Measurements from ENCODE around the gene SLC4A1. TPM values are rescaled to one million over a fixed set of nuclear protein-coding genes. Genes with fewer than 3 reads are reported as not detected.
A peak's percentile ranks its signal among the peaks of the same experiment; 100 is the strongest.

The SLC4A1 gene
- total RNA-seq, 4 donors from 2014 or later: not detected

DNA sequence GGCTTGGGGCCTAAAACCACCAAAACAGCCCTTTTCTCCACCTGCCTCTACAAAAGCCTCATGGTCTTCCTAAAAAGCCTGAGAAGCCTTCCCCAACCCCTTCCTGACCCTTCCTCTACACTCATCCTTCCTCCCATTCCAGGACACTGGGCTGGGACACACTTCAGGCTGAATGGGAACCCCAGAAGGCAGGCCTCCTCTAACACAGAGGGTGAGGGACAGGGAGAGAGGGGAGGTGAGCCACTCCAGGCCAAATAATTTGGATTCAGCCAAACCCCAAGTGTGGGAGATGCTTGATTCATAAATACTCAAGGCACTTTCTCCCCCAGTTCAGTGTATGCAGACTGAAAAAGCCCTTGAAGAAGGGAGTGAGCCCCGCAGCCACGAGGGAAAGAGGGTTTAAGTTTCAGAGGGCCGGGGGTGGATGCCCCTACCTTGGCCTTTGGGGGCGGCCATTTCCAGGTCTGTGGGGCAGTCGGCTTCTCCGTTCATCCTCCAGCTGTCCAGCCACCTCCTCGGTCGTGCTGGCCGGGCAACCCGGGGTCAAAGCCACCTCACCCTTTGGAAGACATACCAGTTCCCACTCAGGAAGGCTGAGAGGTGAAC, 50.1 kb downstream of the SLC4A1 start:
- Histone ChIP-seq H3K27ac (peak overlapping the region; percentile 99 to 100 (median 100)), H3K4me3 (peak overlapping the region; percentile 20 to 98 (median 90)), H3K4me1 (peaks cover 21 to 31% (median 25%) of the 10 kb centered on the region in 4 donors), H3K9me3 (no peaks in the 10 kb centered on the region), H3K27me3 (no peaks in the 10 kb centered on the region), H3K36me3 (peaks cover 0 to 19% (median 7%) of the 10 kb centered on the region in 4 donors)
- WGBS, 2 donors (ENCODE audit: low coverage in 1 of 2): 3% methylated on average over 10 of the region's 10 CpGs; no CpG with 5 or more reads in 1 of the 2 donors
- intact Hi-C loops (cut with DNase I; ENCODE audit: low total_unique reads) (loop anchor here (2.0 kb wide), 1 partner anchor 107 kb away; the partner anchor contains the start of gene SLC25A39), in situ Hi-C loops (cut with MboI; ENCODE audit: low pct_ligation_motif_present in 1 of 4, low pct_unique_long_range_greater_than_20kb in 1 of 4, low sequenced_read_pairs in 3 of 4) (loop anchor here in 2 of 4 donors (5.0 to 10.0 kb wide), 2 partner anchors 107 to 114 kb away; partner anchors contain the start of gene SLC25A39 (in 1 of the 2))
- peak; percentile 29 for DNase-seq
- no peak for TF ChIP-seq EP300 (IDR thresholded peaks at IDR 0.05; ENCODE audit: low read depth)
- TF ChIP-seq POLR2A (IDR thresholded peaks at IDR 0.05): no peak
- TF ChIP-seq POLR2AphosphoS5 (IDR thresholded peaks at IDR 0.05): no peak
- TF ChIP-seq, protein P1, sequence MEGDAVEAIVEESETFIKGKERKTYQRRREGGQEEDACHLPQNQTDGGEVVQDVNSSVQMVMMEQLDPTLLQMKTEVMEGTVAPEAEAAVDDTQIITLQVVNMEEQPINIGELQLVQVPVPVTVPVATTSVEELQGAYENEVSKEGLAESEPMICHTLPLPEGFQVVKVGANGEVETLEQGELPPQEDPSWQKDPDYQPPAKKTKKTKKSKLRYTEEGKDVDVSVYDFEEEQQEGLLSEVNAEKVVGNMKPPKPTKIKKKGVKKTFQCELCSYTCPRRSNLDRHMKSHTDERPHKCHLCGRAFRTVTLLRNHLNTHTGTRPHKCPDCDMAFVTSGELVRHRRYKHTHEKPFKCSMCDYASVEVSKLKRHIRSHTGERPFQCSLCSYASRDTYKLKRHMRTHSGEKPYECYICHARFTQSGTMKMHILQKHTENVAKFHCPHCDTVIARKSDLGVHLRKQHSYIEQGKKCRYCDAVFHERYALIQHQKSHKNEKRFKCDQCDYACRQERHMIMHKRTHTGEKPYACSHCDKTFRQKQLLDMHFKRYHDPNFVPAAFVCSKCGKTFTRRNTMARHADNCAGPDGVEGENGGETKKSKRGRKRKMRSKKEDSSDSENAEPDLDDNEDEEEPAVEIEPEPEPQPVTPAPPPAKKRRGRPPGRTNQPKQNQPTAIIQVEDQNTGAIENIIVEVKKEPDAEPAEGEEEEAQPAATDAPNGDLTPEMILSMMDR (IDR thresholded peaks at IDR 0.05): no peak

DNA sequence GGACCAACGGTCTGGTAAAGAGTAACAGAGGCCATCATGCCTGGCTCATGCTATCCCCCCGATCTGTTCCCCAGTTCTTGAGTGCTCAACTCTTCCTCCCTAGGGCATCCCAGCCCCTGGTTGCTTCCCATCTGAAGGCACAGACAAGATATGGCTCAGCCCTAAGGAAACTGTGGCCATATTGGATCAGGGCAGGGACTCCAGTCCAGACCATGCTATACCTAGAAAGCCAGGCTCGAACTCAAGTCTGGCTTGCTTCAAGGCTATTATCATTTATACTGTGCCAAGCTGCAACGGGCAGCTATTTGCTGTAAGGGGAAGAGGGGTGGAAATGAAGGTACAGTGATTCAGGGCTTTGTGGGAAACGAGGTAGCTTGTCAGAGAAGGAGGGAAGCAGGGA, 51.2 kb downstream of the SLC4A1 start:
- in situ Hi-C loops (cut with MboI; ENCODE audit: low pct_ligation_motif_present in 1 of 4, low pct_unique_long_range_greater_than_20kb in 1 of 4, low sequenced_read_pairs in 3 of 4): loop anchor here in 2 of 4 donors (5.0 to 10.0 kb wide), 2 partner anchors 108 to 116 kb away; partner anchors contain the start of gene SLC25A39 (in 1 of the 2)
- peaks cover 0 to 19% (median 7%) of the 10 kb centered on the region in 4 donors for H3K36me3 ChIP-seq
- no peak overlapping the region for H3K4me3 ChIP-seq
- peak overlapping the region in 3 of 4 donors; percentile 9 to 100 (median 41) for H3K27ac ChIP-seq
- intact Hi-C loops (cut with DNase I; ENCODE audit: low total_unique reads): no loop called here
- H3K27me3 ChIP-seq: no peaks in the 10 kb centered on the region
- no peak for DNase-seq
- H3K9me3 ChIP-seq: no peaks in the 10 kb centered on the region
- WGBS, 2 donors (ENCODE audit: low coverage in 1 of 2): 61% methylated on average over 5 of the region's 5 CpGs; no CpG with 5 or more reads in 1 of the 2 donors
- TF ChIP-seq POLR2A (IDR thresholded peaks at IDR 0.05) (no peak), EP300 (IDR thresholded peaks at IDR 0.05; ENCODE audit: low read depth) (no peak), POLR2AphosphoS5 (IDR thresholded peaks at IDR 0.05) (no peak)
- TF ChIP-seq, protein P1 (IDR thresholded peaks at IDR 0.05): no peak
- H3K4me1 ChIP-seq: peaks cover 15 to 19% (median 18%) of the 10 kb centered on the region in 4 donors

DNA sequence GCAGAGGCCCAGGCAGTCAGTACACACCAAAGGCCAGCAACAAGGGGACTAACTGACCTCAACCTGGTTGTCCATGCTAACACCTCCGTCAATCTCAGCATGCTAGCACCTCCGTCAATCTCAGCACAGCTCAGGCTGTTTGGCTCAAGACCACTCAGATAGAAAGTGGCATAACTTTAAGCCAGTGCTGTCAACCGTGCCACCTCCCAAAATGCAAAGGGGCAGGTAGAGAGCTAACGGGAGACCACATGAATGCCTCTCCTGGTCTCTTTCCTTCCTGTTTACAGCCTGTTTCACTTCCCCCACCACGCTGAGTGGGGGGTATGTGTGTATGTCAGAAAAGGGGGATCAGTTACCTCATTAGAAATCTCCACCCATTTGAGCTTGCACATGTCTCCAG, 51.8 kb downstream of the SLC4A1 start:
- H3K27ac ChIP-seq: peak overlapping the region in 2 of 4 donors; percentile 41 to 100
- intact Hi-C loops (cut with DNase I; ENCODE audit: low total_unique reads): no loop called here
- no peaks in the 10 kb centered on the region for H3K9me3 ChIP-seq
- peaks cover 15 to 20% (median 19%) of the 10 kb centered on the region in 4 donors for H3K4me1 ChIP-seq
- no peak overlapping the region for H3K4me3 ChIP-seq
- TF ChIP-seq, protein P1 (IDR thresholded peaks at IDR 0.05): no peak
- no peak for TF ChIP-seq EP300 (IDR thresholded peaks at IDR 0.05; ENCODE audit: low read depth)
- no peak for TF ChIP-seq POLR2A (IDR thresholded peaks at IDR 0.05)
- TF ChIP-seq POLR2AphosphoS5 (IDR thresholded peaks at IDR 0.05): no peak
- 49 to 76% methylated on average over 3 to 5 of the region's 5 CpGs for WGBS, 2 donors (ENCODE audit: low coverage in 1 of 2)
- in situ Hi-C loops (cut with MboI; ENCODE audit: low pct_ligation_motif_present in 1 of 4, low pct_unique_long_range_greater_than_20kb in 1 of 4, low sequenced_read_pairs in 3 of 4): loop anchor here in 2 of 4 donors (5.0 to 10.0 kb wide), 2 partner anchors 109 to 116 kb away; partner anchors contain the start of gene SLC25A39 (in 1 of the 2)
- DNase-seq: peak; percentile 39
- H3K36me3 ChIP-seq: peaks cover 0 to 24% (median 7%) of the 10 kb centered on the region in 4 donors
- no peaks in the 10 kb centered on the region for H3K27me3 ChIP-seq

DNA sequence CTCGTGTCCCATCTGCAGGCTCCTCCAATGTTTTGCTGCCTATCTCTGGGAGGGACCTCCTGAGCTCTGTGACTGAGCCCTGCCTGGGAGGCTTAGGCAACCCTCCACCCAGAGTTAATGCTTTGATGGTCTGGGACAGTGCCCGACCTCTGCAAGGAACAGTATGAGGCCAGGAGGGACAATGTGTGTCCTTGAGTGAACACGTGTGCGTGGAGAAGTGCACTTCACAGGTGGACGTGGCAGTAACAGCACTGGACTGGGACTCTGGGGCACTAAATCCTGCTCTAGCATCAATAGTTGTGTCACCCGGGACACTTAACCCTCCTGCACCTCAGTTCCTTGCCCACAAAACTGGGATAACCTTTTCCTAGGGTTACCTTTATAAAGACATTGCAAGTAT, 53.0 kb downstream of the SLC4A1 start:
- H3K27ac ChIP-seq: no peak overlapping the region
- no peaks in the 10 kb centered on the region for H3K27me3 ChIP-seq
- no peak overlapping the region for H3K4me3 ChIP-seq
- TF ChIP-seq POLR2A (IDR thresholded peaks at IDR 0.05): no peak
- TF ChIP-seq, protein P1 (IDR thresholded peaks at IDR 0.05): no peak
- TF ChIP-seq EP300 (IDR thresholded peaks at IDR 0.05; ENCODE audit: low read depth): no peak
- TF ChIP-seq POLR2AphosphoS5 (IDR thresholded peaks at IDR 0.05): no peak
- 88% methylated on average over 6 of the region's 6 CpGs; no CpG with 5 or more reads in 1 of the 2 donors for WGBS, 2 donors (ENCODE audit: low coverage in 1 of 2)
- H3K4me1 ChIP-seq: peaks cover 24 to 33% (median 30%) of the 10 kb centered on the region in 4 donors
- intact Hi-C loops (cut with DNase I; ENCODE audit: low total_unique reads): no loop called here
- peaks cover 0 to 24% (median 7%) of the 10 kb centered on the region in 4 donors for H3K36me3 ChIP-seq
- H3K9me3 ChIP-seq: no peaks in the 10 kb centered on the region
- in situ Hi-C loops (cut with MboI; ENCODE audit: low pct_ligation_motif_present in 1 of 4, low pct_unique_long_range_greater_than_20kb in 1 of 4, low sequenced_read_pairs in 3 of 4): loop anchor here in 3 of 4 donors (5.0 to 10.0 kb wide), 2 partner anchors 110 to 117 kb away; partner anchors contain the start of gene SLC25A39 (in 1 of the 3)
- no peak for DNase-seq
